Left forelimb (tissue), 1 donor: ENCODE measurements around the gene ETHE1.
"Not testable (repeated sequence)": the region's sequence is repeated elsewhere in the genome, so short reads cannot be mapped to it uniquely, and the experiment has no call there.

Experiments
- DNase-seq: peaks from one replicate; pipeline ENCODE4 v3.0.0-alpha.2; 2018; ENCODE audit warnings: low spot score

Gene ETHE1

DNA sequence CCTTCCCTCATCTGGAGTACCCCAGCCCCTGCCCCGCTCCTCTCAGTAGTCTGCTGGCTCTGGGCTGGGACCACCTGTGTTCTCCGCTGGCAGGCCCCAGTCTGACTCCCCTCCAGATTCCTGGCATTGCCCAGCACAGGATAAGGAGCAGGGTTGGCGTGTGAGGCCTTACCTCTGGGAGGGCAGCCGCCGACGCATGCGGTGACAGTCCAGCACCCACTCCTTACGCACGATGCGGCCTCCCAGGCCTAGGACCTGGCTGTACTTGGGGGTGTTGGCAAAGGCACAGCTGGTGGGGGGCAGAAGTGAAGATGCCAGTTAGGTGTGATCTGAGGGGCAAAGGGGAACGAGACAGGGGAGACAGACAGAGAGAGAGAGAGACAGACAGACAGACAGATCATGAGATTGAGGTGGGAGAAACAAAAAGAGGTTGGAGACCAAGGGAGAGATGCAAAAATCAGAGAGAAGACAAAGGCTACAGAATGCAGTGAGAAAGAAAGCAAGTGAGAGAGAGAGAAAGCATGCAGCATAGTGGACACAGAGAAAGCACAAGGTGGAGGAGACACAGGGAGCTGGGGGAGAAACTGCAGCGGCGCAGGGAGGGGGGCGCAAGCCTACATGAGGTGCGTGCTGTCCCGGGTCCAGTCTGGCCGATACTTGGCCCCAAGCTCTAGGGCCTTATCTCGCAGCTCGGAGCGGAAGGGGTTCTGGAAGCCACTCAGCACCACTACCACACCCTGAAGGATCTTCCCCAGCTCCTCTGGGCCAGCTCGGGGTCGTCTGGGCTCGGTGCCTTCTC, 24.6 kb upstream of the ETHE1 start:
- DNase-seq: no peak

DNA sequence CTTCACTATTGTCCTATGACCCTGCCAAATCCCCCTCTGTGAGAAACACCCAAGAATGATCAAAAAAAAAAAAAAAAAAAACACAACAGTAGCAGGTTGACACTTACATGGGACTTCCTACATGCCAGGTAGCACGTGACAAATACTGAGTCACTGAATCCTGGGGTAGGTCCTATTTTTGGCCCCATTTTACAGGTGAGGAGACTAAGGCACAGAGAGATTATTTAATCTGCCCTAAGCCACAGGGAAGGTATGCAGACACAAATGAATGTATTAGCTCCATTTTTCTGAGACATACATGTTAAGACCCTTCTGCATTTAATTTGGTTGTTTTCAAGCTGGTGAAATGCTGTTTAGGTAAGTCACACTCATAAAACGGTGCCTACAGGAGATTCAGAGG, 21.7 kb upstream of the ETHE1 start:
- DNase-seq: no peak

DNA sequence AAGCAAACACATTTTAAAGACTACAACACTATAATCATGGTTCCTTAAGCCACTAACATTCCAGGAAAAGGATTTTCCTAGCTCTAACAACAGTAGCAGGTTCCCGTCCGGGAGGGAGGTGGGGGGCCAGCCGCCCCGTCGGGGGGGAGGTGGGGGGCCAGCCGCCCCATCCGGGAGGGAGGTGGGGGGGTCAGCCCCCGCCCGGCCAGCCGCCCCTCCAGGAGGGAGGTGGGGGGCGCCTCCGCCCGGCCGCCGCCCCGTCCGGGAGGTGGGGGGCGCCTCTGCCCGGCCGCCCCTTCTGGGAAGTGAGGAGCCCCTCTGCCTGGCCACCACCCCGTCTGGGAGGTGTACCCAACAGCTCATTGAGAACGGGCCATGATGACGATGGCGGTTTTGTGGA, 20.9 kb upstream of the ETHE1 start:
- not testable (repeated sequence) for DNase-seq

DNA sequence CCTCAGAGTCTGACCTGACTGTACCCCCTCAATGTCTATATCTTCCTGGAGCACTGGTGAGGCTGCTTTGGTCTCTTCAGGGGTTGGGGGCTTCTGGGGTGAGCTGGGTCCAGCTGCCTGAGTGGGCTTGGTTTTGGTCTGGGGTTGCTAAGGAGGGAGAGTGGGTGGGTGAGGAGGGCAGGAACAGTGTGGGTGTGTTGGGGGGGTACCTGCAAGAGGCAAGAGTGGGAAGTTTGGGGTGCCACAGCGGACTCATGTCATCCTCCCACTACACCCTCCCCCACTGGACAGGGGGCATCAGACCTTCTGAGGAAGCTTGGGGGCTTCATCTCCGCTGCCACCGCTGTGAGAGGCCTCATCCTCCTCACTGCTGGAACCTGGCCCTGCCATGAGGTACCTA, 19.6 kb upstream of the ETHE1 start:
- no peak for DNase-seq

DNA sequence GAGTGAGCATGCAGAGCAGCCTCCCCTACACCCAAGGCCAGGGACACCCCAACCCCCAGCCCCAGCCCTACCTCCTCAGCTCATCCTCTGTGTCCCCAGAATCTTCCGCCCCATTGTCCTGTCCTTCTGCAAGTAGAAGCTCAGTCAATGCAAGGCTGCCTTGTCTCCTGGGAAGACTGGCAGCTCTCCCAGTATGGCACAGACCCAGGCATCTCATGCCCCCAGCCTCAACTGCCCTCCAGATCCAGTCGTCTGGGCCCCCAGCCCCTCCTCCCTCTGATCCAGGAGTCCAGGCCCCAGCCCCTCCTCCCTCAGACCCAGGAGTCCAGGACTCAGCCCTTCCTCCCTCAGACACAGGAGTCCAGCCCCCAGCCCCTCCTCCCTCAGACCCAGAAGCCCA, 19.0 kb upstream of the ETHE1 start:
- DNase-seq: no peak

DNA sequence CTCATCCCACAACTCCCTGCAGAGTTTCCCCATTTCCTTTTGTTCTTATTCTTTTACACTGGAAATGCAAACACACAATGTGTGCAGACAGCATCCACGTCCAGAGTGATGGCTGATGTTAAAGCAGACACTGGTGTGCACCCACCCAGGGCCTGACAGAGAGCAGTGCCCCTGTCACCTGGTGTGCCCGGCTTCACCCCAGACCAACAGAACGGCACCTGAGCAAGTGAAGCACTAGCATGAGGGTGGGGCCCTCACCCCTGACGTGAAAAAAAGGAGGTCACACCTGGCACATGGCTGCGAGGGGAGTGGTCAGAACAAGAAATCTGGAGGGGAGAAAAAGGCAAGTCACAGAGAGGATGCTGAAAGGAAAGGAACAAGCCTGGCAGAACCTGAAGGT, 18.3 kb upstream of the ETHE1 start:
- no peak for DNase-seq

DNA sequence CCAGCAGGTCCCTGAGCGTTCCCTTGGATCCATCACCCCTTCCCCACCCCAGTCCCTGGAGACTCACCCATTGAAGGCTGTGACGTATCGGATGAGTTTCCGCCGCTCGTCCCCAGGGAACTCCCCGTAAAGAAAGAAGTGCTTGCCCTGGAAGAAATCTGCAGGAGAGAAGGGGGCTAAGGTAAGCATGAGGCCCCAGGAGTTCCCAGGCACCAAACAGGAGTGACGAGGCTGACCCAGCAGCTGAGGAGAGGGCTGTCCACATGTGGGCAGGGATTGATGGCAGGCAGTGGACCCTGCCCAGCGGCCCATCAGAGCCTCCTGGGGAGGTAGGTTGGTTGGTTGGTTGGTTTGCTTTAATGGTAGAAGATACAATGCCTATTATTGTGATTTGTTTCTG, 17.1 kb upstream of the ETHE1 start:
- no peak for DNase-seq

DNA sequence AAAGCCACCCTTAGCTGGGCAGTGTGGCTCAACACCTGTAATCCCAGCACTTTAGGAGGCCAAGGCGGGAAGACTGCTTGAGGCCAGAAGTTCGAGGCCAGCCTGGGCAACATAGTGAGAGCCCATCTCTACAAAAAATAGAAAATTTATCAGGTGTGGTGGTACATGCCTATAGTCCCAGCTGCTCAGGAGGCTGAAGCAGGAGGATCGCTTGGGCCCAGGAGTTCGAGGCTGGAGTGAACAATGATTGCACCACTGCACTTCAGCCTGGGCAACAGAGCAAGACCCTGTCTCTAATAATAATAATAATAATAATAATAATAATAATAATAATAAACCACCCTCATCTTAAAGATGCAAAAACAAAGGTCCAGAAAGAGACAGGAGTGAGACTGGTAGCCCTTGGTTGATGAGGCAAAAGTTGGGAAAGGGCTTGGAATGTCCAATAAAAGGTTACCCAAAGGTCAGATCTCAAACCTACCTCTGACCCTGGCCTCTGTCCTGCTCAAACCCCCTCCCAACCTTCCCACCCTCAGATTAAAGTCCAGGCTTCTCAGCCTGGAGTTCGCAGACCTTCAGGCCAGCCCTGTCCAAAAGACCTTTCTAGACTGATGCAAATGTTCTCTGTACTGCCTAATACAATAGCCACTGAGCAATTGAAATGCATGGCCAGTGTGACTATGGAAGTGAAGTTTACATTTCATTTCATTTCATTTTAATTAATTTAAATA, 15.1 kb upstream of the ETHE1 start:
- DNase-seq: no peak

DNA sequence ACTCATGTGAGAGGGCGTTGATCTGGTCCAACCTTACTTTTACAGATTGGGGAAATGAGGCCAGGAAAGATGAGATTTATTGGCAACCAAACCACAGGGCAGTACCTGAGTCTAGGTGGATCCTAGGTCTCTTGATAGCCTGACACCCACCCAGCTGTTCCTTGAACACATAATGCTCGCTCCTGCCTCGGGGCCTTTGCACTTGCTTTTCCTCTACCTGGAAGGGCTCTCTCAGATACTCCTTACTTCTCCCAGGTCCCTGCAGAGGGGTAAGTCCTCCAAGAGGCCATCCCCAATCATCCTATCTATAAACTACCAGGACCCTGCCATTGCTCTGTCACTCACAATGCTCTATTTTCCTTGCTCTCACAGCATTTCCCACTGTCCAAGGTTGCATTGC, 13.4 kb upstream of the ETHE1 start:
- DNase-seq: no peak

DNA sequence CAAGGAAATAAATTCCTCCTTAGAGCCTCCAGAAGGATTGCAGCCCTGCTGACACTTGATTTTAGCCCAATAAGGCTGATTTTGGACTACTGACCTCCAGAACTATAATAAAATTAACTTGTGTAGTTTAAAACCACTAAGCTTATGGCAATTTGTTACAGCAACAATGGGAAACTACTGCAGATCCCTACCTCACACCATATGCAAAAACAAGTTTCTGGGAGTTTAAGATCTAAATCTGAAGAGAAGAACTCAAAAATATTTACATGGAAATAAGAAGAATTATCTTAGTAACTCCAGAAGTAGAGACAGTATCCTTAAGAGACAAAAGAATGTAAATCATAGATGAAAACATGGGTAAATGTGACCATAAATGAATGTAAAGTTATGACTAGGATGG, 11.9 kb upstream of the ETHE1 start:
- DNase-seq: no peak

DNA sequence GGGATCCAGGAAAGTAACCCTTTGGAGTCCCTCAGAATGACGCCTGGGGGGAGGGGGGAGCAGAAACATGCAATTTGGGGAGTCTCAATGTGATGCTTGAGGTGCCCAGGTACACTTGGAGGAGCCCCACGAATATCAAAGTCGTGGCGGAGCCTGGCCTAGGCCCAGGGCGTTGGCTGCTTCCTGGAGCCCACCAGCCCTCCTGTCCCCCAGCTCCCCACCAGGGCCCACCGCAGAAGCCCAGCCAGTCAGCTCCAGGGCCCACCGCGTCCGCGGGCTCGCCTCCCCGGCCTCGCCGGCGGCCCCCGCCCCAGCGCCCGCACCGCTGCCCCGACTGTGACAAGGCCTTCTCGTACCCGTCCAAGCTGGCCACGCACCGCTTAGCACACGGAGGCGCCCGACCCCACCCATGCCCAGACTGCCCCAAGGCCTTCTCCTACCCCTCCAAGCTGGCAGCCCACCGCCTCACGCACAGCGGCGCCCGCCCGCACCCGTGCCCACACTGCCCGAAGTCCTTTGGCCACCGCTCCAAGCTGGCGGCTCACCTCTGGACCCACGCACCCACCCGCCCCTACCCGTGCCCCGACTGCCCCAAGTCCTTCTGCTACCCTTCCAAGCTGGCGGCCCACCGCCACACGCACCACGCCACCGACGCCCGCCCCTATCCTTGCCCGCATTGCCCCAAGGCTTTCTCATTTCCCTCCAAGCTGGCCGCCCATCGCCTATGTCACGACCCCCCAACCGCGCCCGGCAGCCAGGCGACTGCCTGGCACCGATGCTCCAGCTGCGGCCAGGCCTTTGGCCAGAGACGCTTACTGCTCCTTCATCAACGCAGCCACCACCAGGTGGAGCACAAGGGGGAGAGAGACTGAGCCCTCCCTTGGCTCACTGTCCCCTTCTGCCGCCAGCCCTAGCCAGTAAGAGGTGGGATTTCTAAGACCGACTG, 8.1 kb upstream of the ETHE1 start:
- peak; percentile 79 for DNase-seq

DNA sequence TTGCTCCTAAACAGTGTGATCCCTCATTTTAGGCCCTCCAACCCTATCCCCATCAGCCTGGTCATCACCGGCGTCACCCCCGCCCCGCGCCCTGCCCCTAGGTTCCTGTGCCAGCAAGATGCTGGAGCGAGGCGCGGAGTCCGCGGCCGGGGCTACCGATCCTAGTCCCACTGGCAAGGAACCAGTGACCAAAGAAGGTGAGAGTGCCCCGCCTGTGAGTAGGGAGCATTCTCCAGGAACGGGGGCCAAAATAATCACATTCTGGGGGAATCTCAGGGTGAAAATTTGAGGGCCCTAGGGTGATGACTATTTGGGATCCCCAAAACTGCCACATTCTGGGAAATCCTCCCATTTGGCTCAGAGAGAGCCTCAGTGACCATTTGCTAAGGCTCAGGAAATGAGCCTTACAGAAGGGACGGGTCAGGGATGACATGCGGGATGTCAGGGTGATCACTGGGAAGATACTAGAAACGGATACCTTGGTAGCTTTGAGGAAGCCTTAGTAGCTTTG, 7.4 kb upstream of the ETHE1 start:
- no peak for DNase-seq

DNA sequence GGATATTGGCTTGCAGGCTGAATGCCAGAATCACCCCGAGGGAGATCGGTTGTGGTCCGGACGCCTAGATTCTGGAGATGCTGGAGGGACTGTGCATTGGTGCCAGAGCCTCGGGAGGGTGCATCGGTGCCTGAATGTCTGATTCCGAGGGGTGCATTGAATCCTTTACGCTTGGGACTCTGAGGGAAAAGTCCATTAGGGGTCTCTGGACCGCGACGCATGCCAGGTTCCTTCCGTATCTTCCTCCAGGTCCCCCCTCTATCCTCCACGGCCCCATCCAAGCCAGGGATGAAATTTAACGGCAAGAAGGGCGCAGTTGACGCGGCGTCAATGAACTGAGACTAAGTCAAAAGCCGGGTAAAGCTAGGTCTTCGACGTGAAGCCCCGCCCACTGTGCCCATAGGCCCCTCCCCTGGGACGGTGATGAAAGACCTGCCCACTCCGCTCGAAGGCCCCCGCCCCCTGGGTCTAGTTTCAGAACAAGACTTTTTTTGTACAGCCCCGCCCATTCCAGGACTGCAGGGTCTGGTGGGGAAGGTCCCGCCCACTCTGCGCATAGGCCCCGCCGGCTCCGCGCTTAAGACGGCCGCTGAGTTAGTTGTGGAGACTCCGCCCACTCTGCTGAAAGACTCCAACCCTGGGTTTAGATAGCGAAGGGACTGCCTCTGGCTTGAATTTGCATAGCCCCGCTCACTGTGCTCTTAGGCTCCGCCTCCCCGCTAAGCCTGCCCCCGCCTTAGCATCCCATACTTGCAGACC, 6.7 kb upstream of the ETHE1 start:
- peak; percentile 97 for DNase-seq

DNA sequence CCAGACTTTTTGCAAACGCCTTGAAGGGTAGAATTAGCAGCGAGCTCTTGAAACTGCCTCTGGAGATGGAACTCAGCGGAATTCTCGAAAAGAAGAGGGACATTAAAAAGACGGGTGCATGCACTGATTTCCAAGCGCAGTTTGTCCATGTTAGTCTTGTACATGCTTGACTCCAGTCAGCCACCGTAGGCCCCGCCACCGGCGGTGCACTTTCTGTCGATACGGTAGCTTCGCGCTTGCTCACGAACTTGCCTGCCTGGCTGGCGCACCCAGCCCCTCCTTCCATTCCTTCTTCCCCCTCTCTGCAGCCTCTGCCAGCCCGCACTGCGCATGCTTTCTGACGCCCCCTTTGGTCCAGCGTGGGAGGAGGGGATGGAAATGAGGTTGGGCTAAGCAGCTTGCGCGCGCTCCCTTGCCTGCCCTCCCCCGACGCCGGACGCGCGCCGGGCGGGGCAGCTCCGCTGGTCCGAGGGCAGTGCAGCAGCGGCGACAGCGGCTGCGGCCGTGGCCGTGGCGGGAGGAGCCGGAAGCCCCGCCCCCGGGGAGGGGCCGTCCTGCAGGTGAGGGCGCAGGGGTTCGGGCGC, 6.1 kb upstream of the ETHE1 start, which contains the start of gene ZNF575:
Gene ZNF575, plus strand, starts transcription at position 227 of the 584 bp plus-strand sequence. CDS start 1,235 bp downstream, outside the sequence.
- peak; percentile 97 for DNase-seq

DNA sequence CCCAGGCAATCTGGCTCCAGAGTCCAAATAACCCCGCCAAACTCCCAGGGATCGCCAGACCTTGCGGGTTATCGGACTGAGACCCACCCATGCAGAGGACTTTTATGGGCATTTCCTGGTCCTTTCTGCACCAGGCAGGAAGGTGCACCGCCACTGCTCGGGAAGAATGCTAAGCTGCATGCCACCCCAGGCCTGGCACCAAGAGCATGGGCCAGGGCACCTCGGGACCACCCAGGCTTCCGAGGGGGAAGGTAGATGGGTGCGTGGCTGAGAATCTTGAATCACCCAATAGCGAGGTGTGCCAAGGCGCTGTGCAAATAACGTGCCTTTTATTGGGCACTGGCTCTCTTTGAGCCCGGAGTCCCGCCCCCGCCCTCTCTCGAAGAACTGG, 5.6 kb upstream of the ETHE1 start:
- peak; percentile 75 for DNase-seq

DNA sequence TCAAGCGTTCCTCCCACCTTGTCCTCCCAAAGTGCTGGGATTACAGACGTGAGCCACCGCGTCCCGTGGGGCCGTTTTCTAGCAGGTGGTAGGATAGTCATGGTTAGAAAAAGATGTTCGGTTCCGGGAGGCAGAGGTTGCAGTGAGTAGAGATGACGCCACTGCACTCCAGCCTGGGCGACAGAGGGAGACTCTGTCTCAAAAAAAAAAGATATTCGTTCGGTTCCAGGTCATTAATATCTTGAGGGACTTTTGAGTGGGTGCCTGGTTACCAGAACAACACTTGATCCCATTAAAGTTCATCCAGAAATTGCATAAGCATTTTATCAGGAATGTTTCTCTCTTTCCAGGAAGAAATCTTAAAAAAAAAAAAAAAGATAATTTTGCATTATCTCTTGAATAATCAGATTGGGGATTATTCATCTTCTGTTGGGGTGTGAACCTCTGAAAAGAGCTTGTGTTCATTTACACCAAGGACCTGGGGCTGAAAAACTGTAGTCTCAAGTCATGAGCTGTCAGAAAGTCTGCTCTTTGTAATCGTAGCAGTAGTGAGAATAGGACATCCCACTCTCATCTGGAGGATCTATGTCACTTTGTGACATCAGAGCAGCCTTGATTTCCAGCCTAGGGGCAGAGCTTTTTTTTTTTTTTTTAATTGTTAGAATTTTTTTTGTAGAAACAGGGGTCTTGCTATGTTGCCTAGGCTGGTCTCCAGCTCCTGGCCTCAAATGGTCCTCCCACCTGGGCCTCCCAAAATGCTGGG, 1.0 kb upstream of the ETHE1 start:
- no peak for DNase-seq

DNA sequence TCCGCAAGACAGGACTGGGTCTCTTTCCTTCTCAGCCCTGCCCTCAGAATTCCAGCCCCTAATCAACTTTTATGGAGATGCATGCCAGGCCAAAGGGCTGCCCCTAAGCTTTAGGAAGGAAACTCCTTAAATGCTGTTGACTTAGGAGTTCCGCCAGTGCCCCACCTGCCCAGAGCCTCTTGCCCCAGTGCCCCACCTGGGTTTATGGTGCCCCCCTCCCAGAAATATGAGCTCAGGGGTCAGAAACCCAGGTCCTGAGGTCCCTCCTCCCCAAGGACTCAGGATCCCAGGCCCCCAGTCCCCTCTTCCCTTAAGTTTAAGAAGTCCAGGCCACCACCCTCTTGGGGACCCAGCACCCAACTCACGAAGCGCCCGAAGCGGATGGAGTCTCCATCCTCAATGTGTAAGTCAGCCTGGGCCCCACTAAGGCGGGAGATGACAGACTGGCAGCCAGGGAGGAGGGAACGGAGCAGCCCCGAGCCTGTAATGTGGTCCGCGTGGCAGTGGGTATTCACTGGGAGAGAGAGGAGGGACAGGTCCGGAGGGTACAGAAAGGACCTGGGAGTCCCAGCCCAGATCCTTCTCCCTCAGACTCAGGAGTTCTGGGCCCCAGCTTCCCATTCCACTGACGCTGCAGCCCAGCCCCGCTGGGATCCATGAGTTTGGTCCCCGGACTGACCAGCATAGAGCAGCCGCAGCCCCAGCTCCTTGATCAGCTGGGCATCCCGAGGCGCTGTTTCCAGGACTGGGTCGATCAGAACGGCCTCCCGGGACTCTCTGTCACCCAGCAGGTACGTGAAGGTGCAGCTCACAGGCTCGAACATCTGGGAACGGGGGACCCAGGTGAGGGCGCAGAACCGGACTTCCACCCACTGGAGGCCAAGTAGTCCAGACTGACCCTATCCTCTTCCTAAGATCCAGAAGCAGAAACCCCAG, 897 bp downstream of the ETHE1 start:
- DNase-seq: no peak

DNA sequence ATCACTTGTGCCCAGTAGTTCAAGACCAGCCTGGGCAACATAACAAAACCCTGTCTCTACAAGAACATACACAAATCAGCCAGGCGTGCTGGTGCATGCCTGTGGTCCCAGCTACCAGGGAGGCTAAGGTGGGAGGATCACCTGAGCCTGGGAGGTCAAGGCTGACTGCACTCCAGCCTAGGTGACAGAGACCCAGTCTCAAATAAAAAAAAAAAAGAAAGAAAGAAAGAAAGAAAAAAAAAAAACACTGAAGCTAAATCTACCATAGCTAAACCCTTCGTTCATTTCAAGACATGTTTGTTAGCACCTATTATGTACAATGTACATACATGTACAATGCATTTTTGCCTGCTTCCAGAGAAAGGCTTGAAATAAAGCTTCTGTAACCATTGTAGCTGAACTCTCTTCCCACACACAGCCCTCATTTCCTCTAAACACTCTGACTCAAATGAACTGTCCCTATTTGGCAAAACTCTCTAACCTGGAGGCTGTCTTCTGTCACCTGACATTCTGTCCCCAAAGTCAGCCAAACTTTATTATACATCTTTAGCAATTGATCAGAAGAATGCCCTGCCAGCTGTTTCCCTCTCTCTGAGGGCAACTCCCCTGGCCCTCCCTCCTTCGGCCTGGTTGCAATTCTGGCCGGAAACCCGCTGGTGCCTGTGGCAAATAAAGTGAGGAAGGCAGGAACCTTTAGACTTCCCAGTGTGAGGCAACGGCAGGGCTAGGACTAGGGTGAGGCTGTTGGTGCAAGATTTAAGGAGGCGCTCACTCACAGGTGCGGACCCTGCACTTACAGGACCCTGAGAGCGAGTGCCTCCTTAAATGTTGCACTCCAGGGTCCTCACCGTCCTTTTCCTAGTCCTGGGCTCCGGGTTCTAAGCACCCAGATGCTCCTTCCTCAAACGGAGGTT, 1.8 kb downstream of the ETHE1 start:
- DNase-seq: no peak
